ENCODE results near the gene BTBD9.

DNA sequence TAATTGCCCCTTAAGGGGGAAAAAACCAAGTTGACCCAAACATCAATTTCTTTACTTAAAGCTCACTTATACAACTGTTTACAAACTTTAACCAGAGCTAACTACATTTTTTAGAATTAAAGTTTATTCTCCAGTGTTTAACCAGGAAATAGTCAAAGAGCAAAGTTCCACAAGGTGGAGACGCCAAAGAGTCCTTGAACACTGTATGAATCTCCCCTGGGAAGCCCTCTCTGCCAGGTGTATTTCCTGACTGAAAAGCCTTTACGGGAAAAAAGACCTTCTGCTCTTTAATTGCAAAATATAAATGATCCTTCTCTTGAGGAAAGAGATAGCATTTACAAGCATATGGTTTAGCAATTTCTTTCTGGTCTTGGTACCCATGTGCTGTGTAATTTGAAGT, 36.2 kb downstream of the BTBD9 start:
- TF ChIP-seq EP300 (IDR thresholded peaks at IDR 0.05) (no peak), POLR2AphosphoS5 (IDR thresholded peaks at IDR 0.05) (no peak)
- TF ChIP-seq, protein P1, sequence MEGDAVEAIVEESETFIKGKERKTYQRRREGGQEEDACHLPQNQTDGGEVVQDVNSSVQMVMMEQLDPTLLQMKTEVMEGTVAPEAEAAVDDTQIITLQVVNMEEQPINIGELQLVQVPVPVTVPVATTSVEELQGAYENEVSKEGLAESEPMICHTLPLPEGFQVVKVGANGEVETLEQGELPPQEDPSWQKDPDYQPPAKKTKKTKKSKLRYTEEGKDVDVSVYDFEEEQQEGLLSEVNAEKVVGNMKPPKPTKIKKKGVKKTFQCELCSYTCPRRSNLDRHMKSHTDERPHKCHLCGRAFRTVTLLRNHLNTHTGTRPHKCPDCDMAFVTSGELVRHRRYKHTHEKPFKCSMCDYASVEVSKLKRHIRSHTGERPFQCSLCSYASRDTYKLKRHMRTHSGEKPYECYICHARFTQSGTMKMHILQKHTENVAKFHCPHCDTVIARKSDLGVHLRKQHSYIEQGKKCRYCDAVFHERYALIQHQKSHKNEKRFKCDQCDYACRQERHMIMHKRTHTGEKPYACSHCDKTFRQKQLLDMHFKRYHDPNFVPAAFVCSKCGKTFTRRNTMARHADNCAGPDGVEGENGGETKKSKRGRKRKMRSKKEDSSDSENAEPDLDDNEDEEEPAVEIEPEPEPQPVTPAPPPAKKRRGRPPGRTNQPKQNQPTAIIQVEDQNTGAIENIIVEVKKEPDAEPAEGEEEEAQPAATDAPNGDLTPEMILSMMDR (IDR thresholded peaks at IDR 0.05): no peak
